ENCODE data around the gene HSPA5.

DNA sequence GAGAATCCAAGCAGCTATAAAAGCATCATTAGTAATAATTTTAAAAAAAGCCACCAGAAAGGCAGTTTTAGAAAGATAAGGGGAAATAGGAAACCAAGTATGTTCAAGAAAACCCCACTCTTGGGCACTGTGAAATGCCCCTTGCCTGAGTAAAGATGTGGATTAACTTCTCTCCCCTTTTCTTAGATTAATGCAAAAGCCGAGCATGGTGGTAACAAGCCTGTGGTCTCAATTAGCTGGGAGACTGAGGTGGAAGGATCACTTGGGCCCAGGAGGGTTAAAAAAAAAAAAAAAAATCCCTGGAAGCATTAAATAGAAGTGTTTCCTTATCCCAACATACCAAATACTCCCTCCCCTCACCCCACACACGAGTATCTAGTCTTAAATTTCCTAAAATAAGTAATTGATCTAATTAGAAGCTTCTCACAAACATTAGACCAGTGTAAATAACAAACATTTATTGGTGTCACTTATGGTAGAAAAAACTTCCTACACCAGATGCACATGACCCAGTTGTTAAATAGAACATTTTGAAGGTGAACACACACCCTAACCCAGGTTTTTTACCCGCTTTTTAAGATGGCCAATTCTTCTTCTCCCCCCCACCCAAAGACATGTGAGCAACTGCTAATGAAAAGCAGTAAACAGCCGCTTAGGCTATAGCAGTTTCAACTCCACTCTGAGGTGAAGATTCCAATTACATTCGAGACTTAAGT is 5.2 kb downstream of the HSPA5 start:
- TF ChIP-seq, protein P1, sequence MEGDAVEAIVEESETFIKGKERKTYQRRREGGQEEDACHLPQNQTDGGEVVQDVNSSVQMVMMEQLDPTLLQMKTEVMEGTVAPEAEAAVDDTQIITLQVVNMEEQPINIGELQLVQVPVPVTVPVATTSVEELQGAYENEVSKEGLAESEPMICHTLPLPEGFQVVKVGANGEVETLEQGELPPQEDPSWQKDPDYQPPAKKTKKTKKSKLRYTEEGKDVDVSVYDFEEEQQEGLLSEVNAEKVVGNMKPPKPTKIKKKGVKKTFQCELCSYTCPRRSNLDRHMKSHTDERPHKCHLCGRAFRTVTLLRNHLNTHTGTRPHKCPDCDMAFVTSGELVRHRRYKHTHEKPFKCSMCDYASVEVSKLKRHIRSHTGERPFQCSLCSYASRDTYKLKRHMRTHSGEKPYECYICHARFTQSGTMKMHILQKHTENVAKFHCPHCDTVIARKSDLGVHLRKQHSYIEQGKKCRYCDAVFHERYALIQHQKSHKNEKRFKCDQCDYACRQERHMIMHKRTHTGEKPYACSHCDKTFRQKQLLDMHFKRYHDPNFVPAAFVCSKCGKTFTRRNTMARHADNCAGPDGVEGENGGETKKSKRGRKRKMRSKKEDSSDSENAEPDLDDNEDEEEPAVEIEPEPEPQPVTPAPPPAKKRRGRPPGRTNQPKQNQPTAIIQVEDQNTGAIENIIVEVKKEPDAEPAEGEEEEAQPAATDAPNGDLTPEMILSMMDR (IDR thresholded peaks at IDR 0.05): no peak
- no peak for TF ChIP-seq POLR2A (IDR thresholded peaks at IDR 0.05)

Measured in adrenal gland (tissue), 5 donors.